Mesothelial cell of epicardium (in vitro differentiated cells): ENCODE data around the gene CD302. TPM values are rescaled to one million over a fixed set of nuclear protein-coding genes. Genes with fewer than 3 reads are reported as not detected.

Source experiments
- DNase-seq, 2 experiments: peaks; one replicate each; pipeline ENCODE4 v3.0.0; 2021; ENCODE audit warnings: low spot score in 2 of 2; ENCODE audit not compliant: unreplicated experiment in 2 of 2
- H3K27ac Mint-ChIP-seq: 2 replicates; pipeline ENCODE4 v1.8.0; 2021; ENCODE audit warnings: mixed read lengths
- H3K27me3 Mint-ChIP-seq: 2 replicates; pipeline ENCODE4 v1.8.0; 2021; ENCODE audit warnings: low read depth, mixed read lengths
- H3K36me3 Mint-ChIP-seq: 2 replicates; pipeline ENCODE4 v1.8.0; 2021; ENCODE audit warnings: mixed read lengths
- H3K4me1 Mint-ChIP-seq: 2 replicates; pipeline ENCODE4 v1.8.0; 2021; ENCODE audit warnings: mixed read lengths
- H3K4me3 Mint-ChIP-seq: 2 replicates; pipeline ENCODE4 v1.8.0; 2021; ENCODE audit warnings: mild to moderate bottlenecking, moderate library complexity, mixed read lengths
- H3K9me3 Mint-ChIP-seq: 2 replicates; pipeline ENCODE4 v1.8.0; 2021; ENCODE audit warnings: mixed read lengths
- CTCF ChIP-seq: fragments of 200-600 bp; sonication (generic); IDR thresholded peaks from one replicate; pipeline ENCODE4 v1.5.0; 2021; ENCODE audit warnings: antibody characterized with exemption; ENCODE audit not compliant: unreplicated experiment
- total RNA-seq: library from RNA; stranded (reverse); gene quantifications from 3 replicates; pipeline ENCODE4 v1.2.1, GENCODE V29; 2021

CD302 gene
- total RNA-seq, 1 donor from 2014 or later: 2.9 TPM

GRCh38 chr2:159773886-159774285, 24.1 kb downstream of the CD302 start:
- no peak overlapping the region for H3K4me3 Mint-ChIP-seq
- H3K27ac Mint-ChIP-seq: peak overlapping the region; percentile 33
- TF ChIP-seq CTCF: no peak
- DNase-seq: no peak
- H3K9me3 Mint-ChIP-seq: no peaks in the 10 kb centered on the region
- peaks cover 11% of the 10 kb centered on the region for H3K36me3 Mint-ChIP-seq
- no peaks in the 10 kb centered on the region for H3K4me1 Mint-ChIP-seq
- no peaks in the 10 kb centered on the region for H3K27me3 Mint-ChIP-seq

GRCh38 chr2:159773426-159773825, 24.6 kb downstream of the CD302 start:
- Mint-ChIP-seq H3K27me3 (no peaks in the 10 kb centered on the region), H3K9me3 (no peaks in the 10 kb centered on the region), H3K4me1 (no peaks in the 10 kb centered on the region), H3K4me3 (no peak overlapping the region), H3K27ac (no peak overlapping the region), H3K36me3 (peaks cover 11% of the 10 kb centered on the region)
- TF ChIP-seq CTCF: no peak
- no peak for DNase-seq

GRCh38 chr2:159769147-159769546, 28.9 kb downstream of the CD302 start:
- H3K4me3 Mint-ChIP-seq: no peak overlapping the region
- no peak for TF ChIP-seq CTCF
- H3K9me3 Mint-ChIP-seq: no peaks in the 10 kb centered on the region
- no peak for DNase-seq
- no peaks in the 10 kb centered on the region for H3K4me1 Mint-ChIP-seq
- H3K27me3 Mint-ChIP-seq: no peaks in the 10 kb centered on the region
- peaks cover 23% of the 10 kb centered on the region for H3K36me3 Mint-ChIP-seq
- H3K27ac Mint-ChIP-seq: no peak overlapping the region

GRCh38 chr2:159762075-159762474, 35.9 kb downstream of the CD302 start:
- no peak for TF ChIP-seq CTCF
- H3K4me1 Mint-ChIP-seq: no peaks in the 10 kb centered on the region
- no peak overlapping the region for H3K4me3 Mint-ChIP-seq
- no peaks in the 10 kb centered on the region for H3K27me3 Mint-ChIP-seq
- peak overlapping the region; percentile 35 for H3K27ac Mint-ChIP-seq
- H3K9me3 Mint-ChIP-seq: no peaks in the 10 kb centered on the region
- no peak for DNase-seq
- H3K36me3 Mint-ChIP-seq: peaks cover 39% of the 10 kb centered on the region

GRCh38 chr2:159760326-159760725, 37.7 kb downstream of the CD302 start:
- Mint-ChIP-seq H3K4me1 (no peaks in the 10 kb centered on the region), H3K9me3 (no peaks in the 10 kb centered on the region), H3K27me3 (no peaks in the 10 kb centered on the region), H3K36me3 (peaks cover 35% of the 10 kb centered on the region), H3K4me3 (no peak overlapping the region), H3K27ac (no peak overlapping the region)
- DNase-seq: no peak
- no peak for TF ChIP-seq CTCF

GRCh38 chr2:159759577-159759976, 38.4 kb downstream of the CD302 start:
- H3K4me1 Mint-ChIP-seq: no peaks in the 10 kb centered on the region
- H3K4me3 Mint-ChIP-seq: no peak overlapping the region
- H3K9me3 Mint-ChIP-seq: no peaks in the 10 kb centered on the region
- no peaks in the 10 kb centered on the region for H3K27me3 Mint-ChIP-seq
- no peak for DNase-seq
- TF ChIP-seq CTCF: no peak
- H3K36me3 Mint-ChIP-seq: peaks cover 35% of the 10 kb centered on the region
- H3K27ac Mint-ChIP-seq: no peak overlapping the region
